Caco-2 (cell line): ENCODE data around the gene LRRC8C. TPM values are rescaled to one million over a fixed set of nuclear protein-coding genes. Genes with fewer than 3 reads are reported as not detected.

Experiments used
- BruUV-seq: library from RNA; stranded (reverse); fragments of 400-500 nt; replicated peaks from 2 replicates; lab custom pipeline; 2021; lab: Mats Ljungman, UMichigan
- CTCF ChIA-PET: fragments of 300-600 bp; sonication (Branson Sonifier 250); formaldehyde crosslinking; loops from one replicate; lab custom pipeline; 2022; ENCODE audit warnings: antibody characterized with exemption; lab: Charles Lee
- POLR2A ChIA-PET: fragments of 300-600 bp; sonication (Branson Sonifier 250); formaldehyde crosslinking; loops from one replicate; lab custom pipeline; 2022; ENCODE audit warnings: antibody characterized with exemption; lab: Charles Lee
- DNase-seq, 2 experiments: peaks; one replicate each; pipeline versions ENCODE4 v3.0.0 to v3.0.0-alpha.2; 2020 to 2022
- H3K27me3 ChIP-seq: replicated peaks from 2 replicates; pipeline ENCODE4 v1.6.0; 2011; ENCODE audit warnings: low read length; ENCODE audit not compliant: control insufficient read depth, insufficient read depth
- H3K36me3 ChIP-seq: 2 replicates; pipeline ENCODE4 v1.5.1; 2011; ENCODE audit warnings: low read length; ENCODE audit not compliant: control insufficient read depth, insufficient read depth
- H3K4me1 ChIP-seq: fragments of 250-450 bp; sonication (Bioruptor Pico); 2 replicates; pipeline ENCODE4 v1.5.1; 2020; ENCODE audit warnings: mild to moderate bottlenecking
- H3K4me3 ChIP-seq: 2 replicates; pipeline ENCODE4 v1.5.1; 2011; ENCODE audit warnings: low read depth, mild to moderate bottlenecking, control low read depth, low read length
- H3K9me3 ChIP-seq: fragments of 250-450 bp; sonication (Bioruptor Pico); 2 replicates; pipeline ENCODE4 v1.5.1; 2020; ENCODE audit warnings: mild to moderate bottlenecking, moderate library complexity
- H3K27ac Mint-ChIP-seq: one replicate; pipeline ENCODE4 v1.8.0; 2022; ENCODE audit warnings: mixed read lengths; ENCODE audit not compliant: unreplicated experiment
- H3K27me3 Mint-ChIP-seq: one replicate; pipeline ENCODE4 v1.8.0; 2022; ENCODE audit warnings: mixed read lengths; ENCODE audit not compliant: insufficient read depth, unreplicated experiment
- H3K36me3 Mint-ChIP-seq: one replicate; pipeline ENCODE4 v1.8.0; 2022; ENCODE audit warnings: mild to moderate bottlenecking, mixed read lengths; ENCODE audit not compliant: insufficient read depth, unreplicated experiment
- H3K4me1 Mint-ChIP-seq: one replicate; pipeline ENCODE4 v1.8.0; 2022; ENCODE audit warnings: low read depth, mixed read lengths; ENCODE audit not compliant: unreplicated experiment
- H3K4me3 Mint-ChIP-seq: one replicate; pipeline ENCODE4 v1.8.0; 2022; ENCODE audit warnings: mild to moderate bottlenecking, moderate library complexity, mixed read lengths; ENCODE audit not compliant: unreplicated experiment
- H3K9me3 Mint-ChIP-seq: one replicate; pipeline ENCODE4 v1.8.0; 2022; ENCODE audit warnings: mixed read lengths; ENCODE audit not compliant: unreplicated experiment
- CTCF ChIP-seq, 2 experiments: fragments of 200-600 bp in 1 of 2; IDR thresholded peaks; 1 replicate in 1 of 2; 2 replicates in 1 of 2; pipeline versions ENCODE4 v1.5.1 to v1.8.0; 2011 to 2022; ENCODE audit warnings: antibody characterized with exemption in 1 of 2, control low read depth in 1 of 2, inconsistent platforms in 1 of 2, low read depth in 1 of 2, low read length in 1 of 2, mild to moderate bottlenecking in 1 of 2, moderate library complexity in 1 of 2; ENCODE audit not compliant: insufficient read depth in 1 of 2, severe bottlenecking in 1 of 2, unreplicated experiment in 1 of 2
- intact Hi-C: fragments of 100-400 bp; cut with micrococcal nuclease; formaldehyde crosslinking; loops from one replicate; pipeline ENCODE4 v1.10.0; 2022; ENCODE audit not compliant: unreplicated experiment
- total RNA-seq: library from RNA; stranded (reverse); gene quantifications from 2 replicates; pipeline ENCODE4 v1.2.3, GENCODE V29; 2022

Gene LRRC8C
- total RNA-seq, 1 experiment from 2014 or later: 0.11 TPM

GRCh38 chr1:89710498-89711139 lies 77.7 kb downstream of the LRRC8C start:
- BruUV-seq: no TSS peak
- Histone ChIP-seq H3K27me3 (no peaks in the 10 kb centered on the region), H3K4me1 (no peaks in the 10 kb centered on the region), H3K36me3 (no peaks in the 10 kb centered on the region), H3K4me3 (no peak overlapping the region), H3K9me3 (no peaks in the 10 kb centered on the region)
- Mint-ChIP-seq H3K27ac (no peak overlapping the region), H3K9me3 (no peaks in the 10 kb centered on the region), H3K4me1 (no peaks in the 10 kb centered on the region), H3K4me3 (no peak overlapping the region), H3K27me3 (peaks cover 18% of the 10 kb centered on the region), H3K36me3 (no peaks in the 10 kb centered on the region)
- ChIA-PET POLR2A (no interaction called here), CTCF (no interaction called here)
- TF ChIP-seq CTCF (IDR thresholded peaks at IDR 0.05; ENCODE audit: insufficient read depth in 1 of 2, low read depth in 1 of 2, low read length in 1 of 2, severe bottlenecking in 1 of 2, unreplicated experiment in 1 of 2): no peak
- intact Hi-C loops: no loop called here
- no peak for DNase-seq

GRCh38 chr1:89711140-89711778 lies 78.3 kb downstream of the LRRC8C start:
- H3K27me3 ChIP-seq: no peaks in the 10 kb centered on the region
- CTCF ChIA-PET: no interaction called here
- H3K4me3 ChIP-seq: no peak overlapping the region
- peaks cover 18% of the 10 kb centered on the region for H3K27me3 Mint-ChIP-seq
- no peak for DNase-seq
- no peak overlapping the region for H3K4me3 Mint-ChIP-seq
- H3K4me1 Mint-ChIP-seq: no peaks in the 10 kb centered on the region
- no peaks in the 10 kb centered on the region for H3K36me3 Mint-ChIP-seq
- BruUV-seq: no TSS peak
- no peaks in the 10 kb centered on the region for H3K9me3 Mint-ChIP-seq
- TF ChIP-seq CTCF (IDR thresholded peaks at IDR 0.05; ENCODE audit: insufficient read depth in 1 of 2, low read depth in 1 of 2, low read length in 1 of 2, severe bottlenecking in 1 of 2, unreplicated experiment in 1 of 2): no peak
- no peaks in the 10 kb centered on the region for H3K36me3 ChIP-seq
- POLR2A ChIA-PET: no interaction called here
- H3K4me1 ChIP-seq: no peaks in the 10 kb centered on the region
- H3K27ac Mint-ChIP-seq: no peak overlapping the region
- no peaks in the 10 kb centered on the region for H3K9me3 ChIP-seq
- intact Hi-C loops: no loop called here

GRCh38 chr1:89712420-89712819 lies 79.5 kb downstream of the LRRC8C start:
- POLR2A ChIA-PET: no interaction called here
- no peak overlapping the region for H3K4me3 Mint-ChIP-seq
- Histone ChIP-seq H3K36me3 (no peaks in the 10 kb centered on the region), H3K27me3 (no peaks in the 10 kb centered on the region), H3K4me1 (no peaks in the 10 kb centered on the region), H3K9me3 (no peaks in the 10 kb centered on the region), H3K4me3 (no peak overlapping the region)
- no peak for DNase-seq
- no TSS peak for BruUV-seq
- no peaks in the 10 kb centered on the region for H3K36me3 Mint-ChIP-seq
- no peaks in the 10 kb centered on the region for H3K9me3 Mint-ChIP-seq
- H3K27ac Mint-ChIP-seq: no peak overlapping the region
- no peaks in the 10 kb centered on the region for H3K4me1 Mint-ChIP-seq
- peaks cover 18% of the 10 kb centered on the region for H3K27me3 Mint-ChIP-seq
- intact Hi-C loops: no loop called here
- CTCF ChIA-PET: no interaction called here
- no peak for TF ChIP-seq CTCF (IDR thresholded peaks at IDR 0.05; ENCODE audit: insufficient read depth in 1 of 2, low read depth in 1 of 2, low read length in 1 of 2, severe bottlenecking in 1 of 2, unreplicated experiment in 1 of 2)
